Measurements from ENCODE around the gene HOXB7.

HOXB7 gene

DNA sequence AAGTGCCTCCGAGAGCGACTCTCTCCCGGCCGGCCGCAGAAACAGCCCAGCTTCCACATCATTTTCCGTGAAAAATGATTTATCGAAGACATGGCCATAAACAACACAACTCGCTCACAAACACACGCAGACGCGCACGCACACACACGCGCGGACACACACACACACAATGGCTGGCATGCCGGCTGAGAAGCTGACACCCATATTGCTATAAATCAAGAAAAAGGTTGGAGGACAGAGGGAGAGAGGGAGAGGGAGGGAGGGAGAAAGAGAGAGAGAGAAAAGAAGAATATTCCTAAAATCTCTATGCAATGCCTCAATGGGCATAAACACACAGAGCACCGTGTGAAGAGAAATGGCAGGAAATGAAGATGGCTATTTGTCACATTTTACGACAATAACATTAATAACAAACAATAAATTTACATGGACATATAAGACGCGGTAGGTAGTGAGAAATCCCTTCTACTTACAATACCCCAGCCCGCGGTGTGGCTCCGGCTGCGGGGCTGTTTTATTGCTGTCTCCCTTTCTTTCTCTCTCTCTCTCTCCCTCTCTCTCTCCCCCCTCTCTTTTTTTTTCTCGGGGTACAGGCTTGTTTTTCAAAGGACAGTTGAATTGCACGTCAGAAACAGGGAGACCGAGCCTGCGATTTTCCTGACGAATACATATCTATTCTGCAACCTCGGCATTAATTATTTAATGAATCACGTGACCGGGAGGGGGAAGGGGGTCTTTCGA lies 42.1 kb downstream of the HOXB7 start:
- Histone ChIP-seq H3K27ac (ENCODE audit: insufficient read depth, low read depth, low read length, poor library complexity, severe bottlenecking) (no peak overlapping the region), H3K4me1 (ENCODE audit: control insufficient read depth, insufficient read depth, low read length) (peaks cover 10% of the 10 kb centered on the region), H3K9me3 (ENCODE audit: control insufficient read depth, low read length) (no peaks in the 10 kb centered on the region), H3K36me3 (ENCODE audit: control insufficient read depth, insufficient read depth, low read length) (no peaks in the 10 kb centered on the region), H3K27me3 (ENCODE audit: control insufficient read depth, insufficient read depth, low read length, poor library complexity, severe bottlenecking) (peaks cover 100% of the 10 kb centered on the region), H3K4me3 (ENCODE audit: insufficient read depth, low read depth, low read length) (no peak overlapping the region)
- WGBS, 2 experiments = 4% methylated on average over 24 to 32 of the region's 33 CpGs

DNA sequence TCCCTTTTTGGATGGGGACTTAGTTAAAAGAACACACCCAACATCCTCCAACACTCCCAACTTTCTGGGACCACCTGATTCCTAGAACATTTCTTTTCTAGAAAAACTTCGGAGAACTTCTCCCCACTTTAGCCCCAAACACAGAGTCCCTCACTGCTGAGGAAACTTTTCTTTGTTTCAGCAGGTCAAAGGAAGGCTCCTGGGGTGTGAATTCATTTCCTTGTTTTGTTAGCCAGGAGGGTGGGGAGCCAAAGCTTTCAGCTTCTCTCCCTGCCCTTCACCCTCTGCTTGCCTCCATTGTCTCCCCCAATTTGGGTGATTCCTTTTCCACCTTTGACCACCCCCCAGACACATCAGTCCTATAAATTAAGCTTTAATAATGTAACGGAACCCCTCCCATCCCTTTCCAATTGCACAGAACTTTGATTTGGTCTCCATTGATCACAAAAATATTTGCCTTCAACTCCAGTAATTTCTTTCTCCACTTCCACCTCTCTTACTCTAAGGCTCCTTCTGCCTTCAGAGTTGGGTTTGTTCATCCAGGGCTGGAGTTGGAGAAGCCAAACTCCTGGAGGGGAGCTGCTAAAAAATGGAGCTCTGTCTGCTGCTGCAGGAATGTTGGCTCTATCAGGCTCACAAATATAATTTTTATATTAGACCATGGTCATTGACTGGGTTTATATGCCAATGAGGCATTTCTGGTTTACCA lies 43.0 kb downstream of the HOXB7 start:
- no peaks in the 10 kb centered on the region for H3K9me3 ChIP-seq (ENCODE audit: control insufficient read depth, low read length)
- H3K36me3 ChIP-seq (ENCODE audit: control insufficient read depth, insufficient read depth, low read length) = no peaks in the 10 kb centered on the region
- peaks cover 10% of the 10 kb centered on the region for H3K4me1 ChIP-seq (ENCODE audit: control insufficient read depth, insufficient read depth, low read length)
- no peak overlapping the region for H3K4me3 ChIP-seq (ENCODE audit: insufficient read depth, low read depth, low read length)
- WGBS, 2 experiments = 3 to 4% methylated on average over 2 of the region's 2 CpGs
- H3K27me3 ChIP-seq (ENCODE audit: control insufficient read depth, insufficient read depth, low read length, poor library complexity, severe bottlenecking) = peaks cover 100% of the 10 kb centered on the region
- no peak overlapping the region for H3K27ac ChIP-seq (ENCODE audit: insufficient read depth, low read depth, low read length, poor library complexity, severe bottlenecking)

DNA sequence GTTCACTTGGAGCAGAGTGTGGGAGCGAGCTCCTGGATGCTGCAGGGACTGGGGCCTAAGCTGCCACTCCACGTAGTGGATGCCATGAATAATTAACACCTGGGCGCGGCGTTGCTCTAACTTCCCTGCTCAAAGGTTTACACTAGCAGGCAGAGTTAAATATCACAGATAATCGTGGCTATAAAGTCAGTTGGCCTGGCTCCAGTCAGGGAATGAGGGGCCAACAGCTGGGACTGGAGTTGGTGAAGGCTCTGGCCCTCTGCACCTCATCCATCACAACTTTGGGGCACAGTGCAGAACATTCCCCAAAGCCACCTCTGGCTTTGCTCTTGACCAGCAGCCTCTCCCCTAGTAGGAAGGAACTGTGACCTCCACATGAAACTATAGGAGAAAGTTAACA lies 43.6 kb downstream of the HOXB7 start:
- Histone ChIP-seq H3K4me1 (ENCODE audit: control insufficient read depth, insufficient read depth, low read length) (peaks cover 10% of the 10 kb centered on the region), H3K4me3 (ENCODE audit: insufficient read depth, low read depth, low read length) (no peak overlapping the region), H3K27ac (ENCODE audit: insufficient read depth, low read depth, low read length, poor library complexity, severe bottlenecking) (no peak overlapping the region), H3K27me3 (ENCODE audit: control insufficient read depth, insufficient read depth, low read length, poor library complexity, severe bottlenecking) (peaks cover 100% of the 10 kb centered on the region), H3K9me3 (ENCODE audit: control insufficient read depth, low read length) (no peaks in the 10 kb centered on the region), H3K36me3 (ENCODE audit: control insufficient read depth, insufficient read depth, low read length) (no peaks in the 10 kb centered on the region)
- 15% methylated on average over 6 of the region's 6 CpGs for WGBS, 2 experiments

DNA sequence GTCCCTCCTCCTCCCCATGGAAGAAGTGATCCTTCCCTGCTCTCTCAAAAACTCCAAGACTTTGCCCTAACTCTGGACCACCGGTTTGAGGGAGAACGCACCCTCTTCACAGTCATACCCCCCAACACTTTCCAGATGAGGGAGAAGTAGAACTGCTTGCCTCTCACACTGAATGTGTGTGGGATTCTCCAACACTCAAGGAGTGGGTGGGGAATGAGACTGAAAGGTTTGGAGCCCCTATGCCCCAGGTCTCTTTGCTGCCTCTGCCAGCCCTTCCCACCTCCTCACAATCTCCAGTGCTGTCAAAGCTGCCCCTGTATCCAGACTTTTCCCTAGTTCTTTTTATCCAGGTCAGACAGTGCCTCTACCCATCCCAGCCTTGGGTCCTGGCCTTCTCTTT lies 44.1 kb downstream of the HOXB7 start:
- H3K27ac ChIP-seq (ENCODE audit: insufficient read depth, low read depth, low read length, poor library complexity, severe bottlenecking) = no peak overlapping the region
- 25 to 44% methylated on average over 2 of the region's 2 CpGs for WGBS, 2 experiments
- H3K27me3 ChIP-seq (ENCODE audit: control insufficient read depth, insufficient read depth, low read length, poor library complexity, severe bottlenecking) = peaks cover 100% of the 10 kb centered on the region
- peaks cover 10% of the 10 kb centered on the region for H3K4me1 ChIP-seq (ENCODE audit: control insufficient read depth, insufficient read depth, low read length)
- no peaks in the 10 kb centered on the region for H3K9me3 ChIP-seq (ENCODE audit: control insufficient read depth, low read length)
- no peak overlapping the region for H3K4me3 ChIP-seq (ENCODE audit: insufficient read depth, low read depth, low read length)
- no peaks in the 10 kb centered on the region for H3K36me3 ChIP-seq (ENCODE audit: control insufficient read depth, insufficient read depth, low read length)

DNA sequence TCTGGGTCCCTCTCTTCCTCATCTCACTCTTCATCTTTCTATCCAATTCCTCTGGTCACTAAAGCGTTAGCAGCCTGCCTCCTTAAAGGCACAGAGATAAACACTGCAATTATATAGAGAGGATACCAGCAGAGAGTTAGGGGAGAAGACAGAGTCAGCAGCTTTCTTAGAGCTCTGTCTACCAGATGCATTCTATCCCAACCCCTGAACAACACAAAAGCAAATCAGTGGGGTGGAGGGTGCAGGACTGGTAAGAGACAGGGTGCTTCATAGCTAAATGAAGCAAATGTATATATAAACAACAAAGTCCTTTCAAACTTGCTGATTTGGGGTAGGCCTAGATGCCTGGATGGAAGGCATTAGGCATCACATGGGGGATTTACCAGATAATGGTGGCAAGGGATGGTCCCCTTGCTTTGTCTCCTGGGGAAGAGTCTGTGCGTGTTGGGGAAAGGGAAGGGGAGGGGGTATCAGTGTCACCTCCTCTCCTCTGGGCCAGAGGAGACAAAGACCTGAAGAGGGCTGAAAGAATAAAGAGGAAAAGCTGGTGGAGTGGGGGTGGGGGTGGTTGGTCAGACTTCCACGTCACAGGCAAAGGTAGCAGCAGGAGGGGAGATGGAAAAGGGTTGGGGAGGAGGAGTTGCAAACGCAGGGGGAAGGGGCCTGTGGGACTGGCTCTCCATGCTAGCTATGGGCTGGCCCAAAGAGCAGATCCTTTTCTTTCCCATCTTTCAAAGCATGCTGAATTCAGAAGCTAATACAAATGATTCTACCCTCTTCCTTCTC lies 44.7 kb downstream of the HOXB7 start:
- H3K4me3 ChIP-seq (ENCODE audit: insufficient read depth, low read depth, low read length) = no peak overlapping the region
- H3K27ac ChIP-seq (ENCODE audit: insufficient read depth, low read depth, low read length, poor library complexity, severe bottlenecking) = no peak overlapping the region
- 1 to 2% methylated on average over 4 of the region's 4 CpGs for WGBS, 2 experiments
- no peaks in the 10 kb centered on the region for H3K9me3 ChIP-seq (ENCODE audit: control insufficient read depth, low read length)
- peaks cover 100% of the 10 kb centered on the region for H3K27me3 ChIP-seq (ENCODE audit: control insufficient read depth, insufficient read depth, low read length, poor library complexity, severe bottlenecking)
- no peaks in the 10 kb centered on the region for H3K36me3 ChIP-seq (ENCODE audit: control insufficient read depth, insufficient read depth, low read length)
- H3K4me1 ChIP-seq (ENCODE audit: control insufficient read depth, insufficient read depth, low read length) = peaks cover 10% of the 10 kb centered on the region

DNA sequence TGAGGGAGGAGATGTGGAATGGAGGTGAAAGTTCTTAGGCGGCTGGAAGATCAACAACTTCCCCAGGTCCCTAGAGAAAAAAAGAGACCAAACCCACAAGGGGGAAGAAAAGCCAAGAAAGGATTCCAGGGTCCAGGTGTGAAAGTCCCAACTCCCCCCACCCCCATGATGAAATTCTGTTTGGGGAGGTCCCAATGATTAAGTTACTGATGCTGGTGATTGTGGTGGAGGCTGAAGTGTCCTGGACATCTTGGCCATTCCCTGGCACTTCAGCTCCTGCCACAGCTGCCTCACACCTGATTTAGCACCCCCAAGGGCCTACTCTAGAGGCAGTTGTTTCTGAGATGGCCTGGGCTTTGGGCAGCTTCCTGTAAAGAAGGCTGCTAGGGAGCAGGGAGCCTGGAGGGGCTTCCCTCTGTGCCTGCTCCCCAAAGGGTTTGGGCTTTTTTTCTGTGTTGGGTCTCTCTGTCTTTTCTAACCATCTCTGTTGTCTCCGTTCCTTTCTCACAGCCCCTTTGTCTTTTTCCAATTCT lies 45.7 kb downstream of the HOXB7 start:
- Histone ChIP-seq H3K27me3 (ENCODE audit: control insufficient read depth, insufficient read depth, low read length, poor library complexity, severe bottlenecking) (peaks cover 100% of the 10 kb centered on the region), H3K27ac (ENCODE audit: insufficient read depth, low read depth, low read length, poor library complexity, severe bottlenecking) (no peak overlapping the region), H3K9me3 (ENCODE audit: control insufficient read depth, low read length) (no peaks in the 10 kb centered on the region), H3K4me1 (ENCODE audit: control insufficient read depth, insufficient read depth, low read length) (peaks cover 5% of the 10 kb centered on the region), H3K36me3 (ENCODE audit: control insufficient read depth, insufficient read depth, low read length) (no peaks in the 10 kb centered on the region), H3K4me3 (ENCODE audit: insufficient read depth, low read depth, low read length) (no peak overlapping the region)
- WGBS, 2 experiments = 5 to 7% methylated on average over 2 of the region's 2 CpGs

DNA sequence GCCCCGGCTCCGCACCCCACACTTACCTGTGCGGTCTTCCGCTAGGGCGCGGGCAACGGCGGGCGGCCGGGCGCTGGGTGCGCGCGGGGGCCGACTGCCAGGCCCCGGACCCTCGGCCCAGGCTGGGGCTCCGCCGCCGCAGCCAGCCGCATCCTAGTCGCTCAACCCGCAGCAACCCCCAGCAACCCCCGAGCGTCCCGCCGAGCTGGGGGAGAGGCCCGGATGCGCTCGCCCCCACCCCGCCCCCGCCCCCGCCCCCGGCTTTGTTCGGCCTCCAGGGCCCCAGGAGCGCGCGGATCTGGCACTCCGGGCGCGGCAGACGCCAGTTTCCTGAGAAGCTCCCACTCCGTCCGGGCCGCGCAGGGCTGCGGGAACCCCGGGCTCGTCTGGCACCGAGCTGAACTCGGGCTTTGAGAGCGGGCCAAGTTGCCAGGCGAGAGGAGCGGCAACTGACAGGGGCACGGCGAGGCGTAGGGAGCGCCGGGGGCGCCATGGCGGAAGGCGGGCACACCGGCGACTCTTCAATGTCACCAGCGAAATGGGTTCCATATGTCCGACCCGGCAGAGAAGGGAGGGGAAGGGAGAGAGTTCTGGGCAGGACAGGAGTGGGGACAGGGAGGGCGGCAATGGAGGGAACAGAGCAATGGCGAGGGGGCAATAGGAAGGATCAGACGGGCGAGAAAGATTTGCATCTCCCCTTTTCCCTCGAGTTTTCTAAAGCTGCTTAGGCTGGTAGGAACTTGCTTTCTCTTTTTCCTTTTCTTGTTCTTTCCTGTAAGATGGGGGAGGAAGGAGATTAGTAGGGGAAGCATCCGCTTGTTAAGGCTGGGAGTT lies 46.4 kb downstream of the HOXB7 start:
- H3K27ac ChIP-seq (ENCODE audit: insufficient read depth, low read depth, low read length, poor library complexity, severe bottlenecking) = no peak overlapping the region
- 1% methylated on average over 73 of the region's 73 CpGs for WGBS, 2 experiments
- no peaks in the 10 kb centered on the region for H3K9me3 ChIP-seq (ENCODE audit: control insufficient read depth, low read length)
- no peaks in the 10 kb centered on the region for H3K36me3 ChIP-seq (ENCODE audit: control insufficient read depth, insufficient read depth, low read length)
- H3K4me1 ChIP-seq (ENCODE audit: control insufficient read depth, insufficient read depth, low read length) = peaks cover 5% of the 10 kb centered on the region
- H3K4me3 ChIP-seq (ENCODE audit: insufficient read depth, low read depth, low read length) = no peak overlapping the region
- H3K27me3 ChIP-seq (ENCODE audit: control insufficient read depth, insufficient read depth, low read length, poor library complexity, severe bottlenecking) = peaks cover 100% of the 10 kb centered on the region

DNA sequence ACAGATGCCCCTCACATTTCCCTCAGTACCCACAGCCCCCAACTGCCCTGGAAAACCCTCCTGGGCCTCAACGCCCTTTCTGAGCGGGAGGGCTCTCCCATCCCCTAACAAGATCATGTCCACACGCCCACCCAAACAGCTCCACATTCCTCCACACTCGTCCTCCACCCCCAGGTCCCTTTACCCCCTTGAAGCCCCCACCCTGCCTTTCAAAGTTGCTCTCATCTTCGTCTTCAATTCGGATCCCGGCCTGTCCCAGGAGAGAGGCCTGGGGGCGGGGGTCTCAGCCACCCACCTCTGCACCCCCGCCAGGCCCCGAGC lies 47.0 kb downstream of the HOXB7 start:
- peaks cover 100% of the 10 kb centered on the region for H3K27me3 ChIP-seq (ENCODE audit: control insufficient read depth, insufficient read depth, low read length, poor library complexity, severe bottlenecking)
- H3K36me3 ChIP-seq (ENCODE audit: control insufficient read depth, insufficient read depth, low read length) = no peaks in the 10 kb centered on the region
- no peak overlapping the region for H3K4me3 ChIP-seq (ENCODE audit: insufficient read depth, low read depth, low read length)
- WGBS, 2 experiments = 2 to 4% methylated on average over 10 of the region's 10 CpGs
- H3K27ac ChIP-seq (ENCODE audit: insufficient read depth, low read depth, low read length, poor library complexity, severe bottlenecking) = no peak overlapping the region
- H3K9me3 ChIP-seq (ENCODE audit: control insufficient read depth, low read length) = no peaks in the 10 kb centered on the region
- H3K4me1 ChIP-seq (ENCODE audit: control insufficient read depth, insufficient read depth, low read length) = peaks cover 5% of the 10 kb centered on the region

DNA sequence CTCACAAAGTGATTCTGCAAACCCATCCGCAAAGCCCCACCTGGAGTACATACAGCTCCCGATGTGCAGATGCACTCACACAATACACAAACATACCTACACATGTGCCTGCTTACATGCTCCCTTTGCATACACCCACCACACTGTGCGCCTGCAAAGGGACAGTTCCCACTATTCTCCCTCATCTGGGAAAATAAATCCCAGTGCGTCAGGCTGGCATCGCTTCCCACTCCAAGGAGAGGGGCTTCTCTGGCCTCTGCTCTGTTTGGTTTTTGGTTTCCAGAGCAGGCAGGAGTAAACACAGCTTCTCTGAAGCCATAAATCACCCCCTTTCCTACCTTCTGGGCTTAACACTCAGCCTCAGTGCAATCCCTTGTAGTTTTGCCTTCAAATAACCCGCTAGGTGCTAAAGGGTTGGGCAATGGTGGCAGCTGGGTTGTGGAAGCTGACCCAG lies 47.4 kb downstream of the HOXB7 start:
- peaks cover 5% of the 10 kb centered on the region for H3K4me1 ChIP-seq (ENCODE audit: control insufficient read depth, insufficient read depth, low read length)
- H3K27ac ChIP-seq (ENCODE audit: insufficient read depth, low read depth, low read length, poor library complexity, severe bottlenecking) = no peak overlapping the region
- 15 to 18% methylated on average over 6 of the region's 6 CpGs for WGBS, 2 experiments

More for the DNA sequence above, 47.4 kb downstream of the HOXB7 start:
- Histone ChIP-seq H3K36me3 (ENCODE audit: control insufficient read depth, insufficient read depth, low read length) (no peaks in the 10 kb centered on the region), H3K27me3 (ENCODE audit: control insufficient read depth, insufficient read depth, low read length, poor library complexity, severe bottlenecking) (peaks cover 100% of the 10 kb centered on the region), H3K9me3 (ENCODE audit: control insufficient read depth, low read length) (no peaks in the 10 kb centered on the region), H3K4me3 (ENCODE audit: insufficient read depth, low read depth, low read length) (no peak overlapping the region)

Data from ectodermal cell (in vitro differentiated cells).